GM23338 (cell line): ENCODE data around the gene CACNB2. TPM values are rescaled to one million over a fixed set of nuclear protein-coding genes. Genes with fewer than 3 reads are reported as not detected.

Experiments used
- ATAC-seq: fragments of 200-7000 bp; cut with Tn5 transposase; 3 replicates; pipeline ENCODE4 v1.9.1; 2020
- DNase-seq: peaks from one replicate; pipeline ENCODE4 v3.0.0-alpha.2; 2015; ENCODE audit warnings: low spot score
- H2AFZ ChIP-seq: fragments of 200-600 bp; sonication (generic); 2 replicates; pipeline ENCODE4 v1.8.0; 2016; ENCODE audit warnings: antibody characterized with exemption, mild to moderate bottlenecking, moderate library complexity
- H3F3A ChIP-seq: fragments of 200-600 bp; sonication (generic); replicated peaks from 2 replicates; pipeline ENCODE4 v1.8.0; 2017; ENCODE audit warnings: antibody characterized with exemption, mixed run types, low read depth
- H3K27ac ChIP-seq: fragments of 200-600 bp; sonication (generic); 2 replicates; pipeline ENCODE4 v1.6.1; 2016; ENCODE audit warnings: low read depth
- H3K27me3 ChIP-seq: fragments of 200-600 bp; sonication (generic); 2 replicates; pipeline ENCODE4 v1.8.0; 2016; ENCODE audit warnings: mild to moderate bottlenecking, mixed run types, moderate library complexity; ENCODE audit not compliant: insufficient read depth
- H3K36me3 ChIP-seq: fragments of 200-600 bp; sonication (generic); 2 replicates; pipeline ENCODE4 v1.8.0; 2016; ENCODE audit warnings: mild to moderate bottlenecking; ENCODE audit not compliant: insufficient read depth
- H3K4me1 ChIP-seq: fragments of 200-600 bp; sonication (generic); 2 replicates; pipeline ENCODE4 v1.8.0; 2016; ENCODE audit warnings: mild to moderate bottlenecking, moderate library complexity; ENCODE audit not compliant: insufficient read depth
- H3K4me2 ChIP-seq: fragments of 200-600 bp; sonication (generic); 2 replicates; pipeline ENCODE4 v1.7.1; 2017; ENCODE audit warnings: mixed run types
- H3K4me3 ChIP-seq: fragments of 200-600 bp; sonication (generic); 2 replicates; pipeline ENCODE4 v1.6.1; 2016; ENCODE audit warnings: mixed run types
- H3K79me2 ChIP-seq: fragments of 200-600 bp; sonication (generic); replicated peaks from 2 replicates; pipeline ENCODE4 v1.8.0; 2017; ENCODE audit warnings: mild to moderate bottlenecking; ENCODE audit not compliant: insufficient read depth
- H3K9me2 ChIP-seq: fragments of 200-600 bp; sonication (generic); 2 replicates; pipeline ENCODE4 v1.8.0; 2017; ENCODE audit not compliant: insufficient read depth
- H4K20me1 ChIP-seq: fragments of 200-600 bp; sonication (generic); replicated peaks from 2 replicates; pipeline ENCODE4 v1.8.0; 2017; ENCODE audit warnings: mild to moderate bottlenecking; ENCODE audit not compliant: insufficient read depth
- H3K27ac Mint-ChIP-seq: 2 replicates; pipeline ENCODE4 v1.8.0; 2020; ENCODE audit warnings: inconsistent platforms, mild to moderate bottlenecking, moderate library complexity, mixed read lengths
- H3K27me3 Mint-ChIP-seq: 3 replicates; pipeline ENCODE4 v1.8.0; 2022; ENCODE audit warnings: low read depth, mild to moderate bottlenecking, moderate library complexity, mixed read lengths, inconsistent platforms; ENCODE audit not compliant: insufficient read depth, poor library complexity
- H3K36me3 Mint-ChIP-seq: 3 replicates; pipeline ENCODE4 v1.8.0; 2021; ENCODE audit warnings: low read depth, mild to moderate bottlenecking, inconsistent platforms, moderate library complexity, mixed read lengths
- H3K4me1 Mint-ChIP-seq: 3 replicates; pipeline ENCODE4 v1.8.0; 2020; ENCODE audit warnings: mild to moderate bottlenecking, inconsistent platforms, mixed read lengths
- H3K4me3 Mint-ChIP-seq: 3 replicates; pipeline ENCODE4 v1.8.0; 2021; ENCODE audit warnings: moderate library complexity, mild to moderate bottlenecking, inconsistent platforms, mixed read lengths
- H3K9me3 Mint-ChIP-seq: 3 replicates; pipeline ENCODE4 v1.8.0; 2020; ENCODE audit warnings: moderate library complexity, mild to moderate bottlenecking, inconsistent platforms, mixed read lengths
- CTCF ChIP-seq, 2 experiments: fragments of 200-600 bp in 1 of 2; sonication (generic) in 1 of 2; conservative IDR thresholded peaks; 2 replicates each; pipeline versions ENCODE4 v1.5.1 to v1.6.1; 2016 to 2017; ENCODE audit warnings: antibody characterized with exemption in 2 of 2, low read depth in 2 of 2, mild to moderate bottlenecking in 2 of 2, moderate library complexity in 1 of 2
- ETS1 ChIP-seq: IDR thresholded peaks from 2 replicates; pipeline ENCODE4 v1.6.1; 2016; ENCODE audit warnings: antibody characterized with exemption
- EZH2phosphoT487 ChIP-seq: fragments of 200-600 bp; sonication (generic); IDR thresholded peaks from one replicate; pipeline ENCODE4 v1.8.1; 2018; ENCODE audit warnings: antibody characterized with exemption; ENCODE audit not compliant: unreplicated experiment
- STAT1 ChIP-seq: IDR thresholded peaks from one replicate; pipeline ENCODE4 v1.6.1; 2016; ENCODE audit warnings: antibody characterized with exemption; ENCODE audit not compliant: unreplicated experiment
- ZNF462 ChIP-seq: fragments of 250-450 bp; sonication (Bioruptor Pico); IDR thresholded peaks from 2 replicates; pipeline ENCODE4 v1.5.0; 2020; ENCODE audit warnings: mild to moderate bottlenecking, moderate library complexity
- polyA plus RNA-seq: library from polyadenylated mRNA; unstranded; fragments of >200 nt; fragmentation: Nextera tagmentation; extraction: Ambion mirVana; gene quantifications from 2 replicates; pipeline ENCODE4 v1.2.1, GENCODE V29; 2016
- total RNA-seq: library from RNA; depleted of rRNA; stranded (reverse); fragments of >200 nt; shearing (Covaris generic); gene quantifications from 2 replicates; pipeline ENCODE4 v1.2.3, GENCODE V29; 2014

CACNB2 gene
- total and polyA plus RNA-seq, 2 experiments from 2014 or later = 5.0 to 5.9 TPM

- TF ChIP-seq ZNF462 (CRISPR knock-in tag) = no peak
- peak; percentile 57 to 64 for TF ChIP-seq CTCF (conservative IDR thresholded peaks at IDR 0.05; ENCODE audit: low read depth in 2 of 2)
These were observed 76.3 kb downstream of the CACNB2 start (continued) for GRCh38 chr10:18216482-18216881.

- H3K27ac ChIP-seq = no peak overlapping the region
- H3K9me2 ChIP-seq = no peaks in the 10 kb centered on the region
- H4K20me1 ChIP-seq = no peaks in the 10 kb centered on the region
- DNase-seq = no peak
- H3K4me3 Mint-ChIP-seq = no peak overlapping the region
- H3K4me1 Mint-ChIP-seq = peaks cover 3% of the 10 kb centered on the region; the same call in 2 of the 3 replicates
- H3K9me3 Mint-ChIP-seq = no peaks in the 10 kb centered on the region
- no peak overlapping the region for H3K4me3 ChIP-seq
- no peak overlapping the region for H3K27ac Mint-ChIP-seq
- H3K36me3 Mint-ChIP-seq = no peaks in the 10 kb centered on the region
- H3K4me2 ChIP-seq = no peak overlapping the region
- H3K27me3 ChIP-seq = no peaks in the 10 kb centered on the region
- H3K36me3 ChIP-seq = no peaks in the 10 kb centered on the region
- no peak for ATAC-seq
- H3K27me3 Mint-ChIP-seq = no peaks in the 10 kb centered on the region
- no peaks in the 10 kb centered on the region for H3K4me1 ChIP-seq
- no peaks in the 10 kb centered on the region for H3F3A ChIP-seq
- H2AFZ ChIP-seq = no peak overlapping the region
- H3K79me2 ChIP-seq = no peaks in the 10 kb centered on the region
- TF ChIP-seq EZH2phosphoT487 (no peak), ETS1 (no peak), STAT1 (no peak), ZNF462 (CRISPR knock-in tag) (no peak)
These were observed 77.4 kb downstream of the CACNB2 start for GRCh38 chr10:18217577-18217976.
